Measurements from ENCODE around the gene SAE1.

DNA sequence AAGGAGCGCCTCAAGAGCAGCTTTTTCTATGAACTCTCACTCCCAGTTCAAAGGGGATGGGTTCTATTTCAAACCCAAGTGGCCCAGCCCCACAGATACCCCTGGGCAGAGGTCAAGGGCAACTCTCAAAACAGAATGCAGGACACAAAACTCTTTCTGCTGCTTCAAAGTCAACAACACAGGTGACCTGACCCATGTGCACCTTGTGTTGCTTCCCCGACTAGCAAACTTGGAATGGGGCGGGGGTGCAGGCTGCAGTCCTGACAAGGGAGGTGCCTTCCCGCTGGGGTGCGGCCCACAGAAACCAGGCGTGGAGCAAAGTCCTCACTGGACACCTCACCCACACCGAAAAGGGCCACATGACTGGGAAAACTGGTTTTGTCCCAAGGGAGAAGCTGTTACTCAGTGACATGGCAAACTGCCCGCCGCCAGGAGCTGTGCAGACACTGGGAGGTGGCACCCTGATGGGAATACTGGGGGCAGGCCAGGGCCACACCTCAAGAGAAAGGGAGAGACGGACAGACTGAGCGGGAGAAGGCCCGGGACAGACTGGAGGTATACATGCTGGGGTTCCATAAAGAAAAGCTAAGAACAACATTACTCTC is 34.4 kb upstream of the SAE1 start:
- TF ChIP-seq, protein P1, sequence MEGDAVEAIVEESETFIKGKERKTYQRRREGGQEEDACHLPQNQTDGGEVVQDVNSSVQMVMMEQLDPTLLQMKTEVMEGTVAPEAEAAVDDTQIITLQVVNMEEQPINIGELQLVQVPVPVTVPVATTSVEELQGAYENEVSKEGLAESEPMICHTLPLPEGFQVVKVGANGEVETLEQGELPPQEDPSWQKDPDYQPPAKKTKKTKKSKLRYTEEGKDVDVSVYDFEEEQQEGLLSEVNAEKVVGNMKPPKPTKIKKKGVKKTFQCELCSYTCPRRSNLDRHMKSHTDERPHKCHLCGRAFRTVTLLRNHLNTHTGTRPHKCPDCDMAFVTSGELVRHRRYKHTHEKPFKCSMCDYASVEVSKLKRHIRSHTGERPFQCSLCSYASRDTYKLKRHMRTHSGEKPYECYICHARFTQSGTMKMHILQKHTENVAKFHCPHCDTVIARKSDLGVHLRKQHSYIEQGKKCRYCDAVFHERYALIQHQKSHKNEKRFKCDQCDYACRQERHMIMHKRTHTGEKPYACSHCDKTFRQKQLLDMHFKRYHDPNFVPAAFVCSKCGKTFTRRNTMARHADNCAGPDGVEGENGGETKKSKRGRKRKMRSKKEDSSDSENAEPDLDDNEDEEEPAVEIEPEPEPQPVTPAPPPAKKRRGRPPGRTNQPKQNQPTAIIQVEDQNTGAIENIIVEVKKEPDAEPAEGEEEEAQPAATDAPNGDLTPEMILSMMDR (conservative IDR thresholded peaks at IDR 0.05; ENCODE audit: low read depth, low read length), result no peak
- TF ChIP-seq POLR2A (IDR thresholded peaks at IDR 0.05; ENCODE audit: low read depth, low read length) (no peak), RAD21 (IDR thresholded peaks at IDR 0.05; ENCODE audit: low read length) (no peak), CEBPB (IDR thresholded peaks at IDR 0.05; ENCODE audit: low read depth, low read length) (no peak), CHD1 (IDR thresholded peaks at IDR 0.05; ENCODE audit: low read depth, low read length) (no peak), MXI1 (IDR thresholded peaks at IDR 0.05; ENCODE audit: borderline replicate concordance, low read depth, low read length) (no peak), MAFK (IDR thresholded peaks at IDR 0.05; ENCODE audit: low read depth, low read length) (no peak), SMC3 (IDR thresholded peaks at IDR 0.05; ENCODE audit: low read depth, low read length) (no peak), FOS (IDR thresholded peaks at IDR 0.05; ENCODE audit: low read depth, low read length) (no peak), RFX5 (IDR thresholded peaks at IDR 0.05; ENCODE audit: low read depth, low read length) (no peak), BHLHE40 (IDR thresholded peaks at IDR 0.05; ENCODE audit: low read depth, low read length) (no peak), NFE2L2 (IDR thresholded peaks at IDR 0.05; ENCODE audit: low read depth, low read length) (no peak), MAZ (IDR thresholded peaks at IDR 0.05; ENCODE audit: borderline replicate concordance, low read depth, low read length) (no peak)

All from IMR-90 (cell line).